H1 (cell line): ENCODE measurements around the gene KRTAP10-2. TPM values are rescaled to one million over a fixed set of nuclear protein-coding genes. Genes with fewer than 3 reads are reported as not detected.

Experiments used
- HDAC2 ChIP-seq, 2 experiments: fragments of 300-600 bp in 1 of 2; sonication (generic) in 1 of 2; IDR thresholded peaks; 2 replicates each; pipeline ENCODE4 v1.6.1; 2011 to 2012; ENCODE audit warnings: low read depth in 2 of 2, low read length in 2 of 2, mild to moderate bottlenecking in 2 of 2, moderate library complexity in 2 of 2, borderline replicate concordance in 1 of 2, inconsistent platforms in 1 of 2
- polyA plus RNA-seq, 7 experiments: library from polyadenylated mRNA; depleted of rRNA in 3 of 7; stranded (reverse) in 5 of 7; unstranded in 2 of 7; fragments of >200 nt in 5 of 7; fragments of 200-250 nt in 2 of 7; gene quantifications; 1 replicate in 5 of 7; 2 replicates in 1 of 7; 4 replicates in 1 of 7; pipeline versions ENCODE4 v1.2.1 to v1.2.3, GENCODE V29; 2011 to 2013; ENCODE audit warnings: missing spikeins in 2 of 7, mixed read lengths in 2 of 7
- total RNA-seq: library from RNA; stranded (reverse); fragmentation: NEBNext Ultra II Directional; extraction: Animal tissue kit (Norgen Biotek cat#: 25700); gene quantifications from 2 replicates; pipeline ENCODE4 v1.2.1, GENCODE V29; 2021
- TF ChIP-seq, protein P1 (sequence below): IDR thresholded peaks from 2 replicates; pipeline ENCODE4 v1.6.1; 2011; ENCODE audit warnings: low read length, improper control_type of control experiment

The KRTAP10-2 gene
- total and polyA plus RNA-seq, 2 of the 8 experiments (the other 6 are each of a cell fraction or from before 2014, with no cell fraction given) = 0.11 TPM; not detected in 1

DNA sequence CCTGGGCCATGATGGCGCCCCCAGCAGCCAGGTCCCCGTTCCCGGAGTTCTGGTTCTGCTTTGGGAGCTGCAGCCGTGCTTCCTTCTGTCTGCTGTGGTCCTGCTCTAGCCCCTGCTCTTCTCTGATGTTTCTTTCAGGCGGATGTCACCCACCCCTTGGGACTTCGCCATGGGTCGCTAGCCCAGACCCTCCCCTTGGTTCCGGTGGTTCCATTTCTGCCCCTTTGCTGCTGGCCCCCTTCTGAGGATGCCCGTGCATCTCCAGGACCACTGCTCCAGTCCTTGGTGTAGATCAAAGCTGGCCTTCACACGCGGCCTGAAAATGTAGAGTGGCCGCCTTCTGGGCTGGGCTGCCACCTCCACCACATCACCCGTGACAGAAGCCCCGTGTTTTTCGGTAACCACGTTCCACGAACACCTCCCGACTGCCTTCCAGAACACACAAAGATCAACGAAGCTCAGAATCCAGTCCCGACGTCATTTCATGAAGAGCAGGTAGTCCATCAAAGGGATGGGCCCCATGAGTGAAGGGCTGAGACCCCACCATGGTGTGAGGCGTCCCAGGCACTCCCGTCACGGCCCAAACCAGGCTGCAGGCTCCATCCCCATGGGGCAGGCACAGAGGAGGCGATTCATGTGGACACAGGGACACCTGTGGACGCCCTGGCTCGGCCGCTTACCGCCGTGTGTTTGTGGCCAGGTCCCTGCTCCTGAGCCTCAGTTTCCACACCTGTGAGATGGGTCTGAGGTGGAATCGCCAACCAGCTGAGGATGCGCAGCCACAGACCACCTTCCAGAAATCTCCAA, 35.7 kb downstream of the KRTAP10-2 start (continued):
- no peak for TF ChIP-seq HDAC2 (IDR thresholded peaks at IDR 0.05; ENCODE audit: borderline replicate concordance in 1 of 2, low read depth in 2 of 2, low read length in 2 of 2)
- TF ChIP-seq, protein P1, sequence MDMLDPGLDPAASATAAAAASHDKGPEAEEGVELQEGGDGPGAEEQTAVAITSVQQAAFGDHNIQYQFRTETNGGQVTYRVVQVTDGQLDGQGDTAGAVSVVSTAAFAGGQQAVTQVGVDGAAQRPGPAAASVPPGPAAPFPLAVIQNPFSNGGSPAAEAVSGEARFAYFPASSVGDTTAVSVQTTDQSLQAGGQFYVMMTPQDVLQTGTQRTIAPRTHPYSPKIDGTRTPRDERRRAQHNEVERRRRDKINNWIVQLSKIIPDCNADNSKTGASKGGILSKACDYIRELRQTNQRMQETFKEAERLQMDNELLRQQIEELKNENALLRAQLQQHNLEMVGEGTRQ = no peak
